Esophagus squamous epithelium (tissue), 5 donors: ENCODE measurements around the gene TIGD3. TPM values are rescaled to one million over a fixed set of nuclear protein-coding genes. Genes with fewer than 3 reads are reported as not detected.

Source experiments
- DNase-seq: peaks from one replicate; lab custom pipeline; 2025; lab: John Stamatoyannopoulos, UW
- H3K27ac ChIP-seq, 4 donors: fragments of 200-600 bp; sonication (generic); one replicate each; pipeline ENCODE4 v1.5.1; 2016 to 2019; ENCODE audit warnings: mild to moderate bottlenecking in 1 of 4
- H3K27me3 ChIP-seq, 4 donors: fragments of 200-600 bp; sonication (generic); 1 replicate in 3 of 4; 2 replicates in 1 of 4; pipeline versions ENCODE4 v1.5.1 to v1.6.0; 2017 to 2021; ENCODE audit warnings: antibody characterized with exemption in 1 of 4
- H3K36me3 ChIP-seq, 3 donors: fragments of 200-600 bp; sonication (generic); one replicate each; pipeline ENCODE4 v1.5.1; 2016 to 2019
- H3K4me1 ChIP-seq, 3 donors: fragments of 200-600 bp; sonication (generic); one replicate each; pipeline ENCODE4 v1.5.1; 2017 to 2019
- H3K4me3 ChIP-seq, 4 donors: fragments of 200-600 bp; sonication (generic); 1 replicate in 3 of 4; 2 replicates in 1 of 4; pipeline ENCODE4 v1.5.1; 2016 to 2019; ENCODE audit warnings: mild to moderate bottlenecking in 2 of 4, moderate library complexity in 1 of 4
- H3K9me3 ChIP-seq, 3 donors: fragments of 200-600 bp; sonication (generic); one replicate each; pipeline ENCODE4 v1.5.1; 2016 to 2019
- CTCF ChIP-seq, 6 experiments: fragments of 450-650 bp in 4 of 6; fragments of 200-600 bp in 2 of 6; sonication (generic) in 2 of 6; IDR thresholded peaks; one replicate each; pipeline ENCODE4 v1.5.1; 2016 to 2019; ENCODE audit warnings: antibody characterized with exemption in 6 of 6, mild to moderate bottlenecking in 4 of 6, moderate library complexity in 4 of 6
- POLR2A ChIP-seq, 4 donors: fragments of 450-650 bp; IDR thresholded peaks; one replicate each; pipeline ENCODE4 v1.6.1; 2017; ENCODE audit warnings: antibody characterized with exemption in 4 of 4, mild to moderate bottlenecking in 4 of 4, moderate library complexity in 3 of 4
- WGBS, 2 donors: methylation state at CpG; one replicate each; pipeline ENCODE4 v1.1.5; 2018; 5-methylcytosine and 5-hydroxymethylcytosine counted together
- intact Hi-C: fragments of 100-400 bp; cut with DNase I; formaldehyde crosslinking; loops from one replicate; pipeline ENCODE4 v1.15.0; 2022
- total RNA-seq, 4 donors: library from RNA; depleted of rRNA; stranded (reverse); fragments of >200 nt; gene quantifications; one replicate each; pipeline ENCODE4 v1.1.0, GENCODE V29; 2016
- donor health status: DM: yes; HTN: yes; CAD: no.

TIGD3 gene
- total RNA-seq, 4 donors from 2014 or later = 0.13 to 1.3 (median 0.56) TPM

- Histone ChIP-seq H3K4me3 (no peak overlapping the region), H3K36me3 (peaks cover 33 to 89% (median 33%) of the 10 kb centered on the region in 3 donors), H3K4me1 (peaks cover 39 to 43% (median 39%) of the 10 kb centered on the region in 3 donors), H3K27ac (no peak overlapping the region), H3K9me3 (no peaks in the 10 kb centered on the region), H3K27me3 (no peaks in the 10 kb centered on the region)
- TF ChIP-seq POLR2A (IDR thresholded peaks at IDR 0.05) = no peak
- TF ChIP-seq CTCF (IDR thresholded peaks at IDR 0.05) = no peak
- WGBS, 2 donors = 88 to 91% methylated on average over 4 of the region's 5 CpGs
- intact Hi-C loops = no loop called here
- no peak for DNase-seq
Observed at GRCh38 chr11:65392899-65393298, 38.3 kb downstream of the TIGD3 start.

GRCh38 chr11:65393513-65394079, 39.0 kb downstream of the TIGD3 start:
- Histone ChIP-seq H3K9me3 (no peaks in the 10 kb centered on the region), H3K4me3 (no peak overlapping the region), H3K36me3 (peaks cover 39 to 96% (median 40%) of the 10 kb centered on the region in 3 donors), H3K27ac (no peak overlapping the region), H3K27me3 (no peaks in the 10 kb centered on the region), H3K4me1 (peaks cover 32 to 36% (median 32%) of the 10 kb centered on the region in 3 donors)
- intact Hi-C loops = no loop called here
- DNase-seq = no peak
- 74 to 96% methylated on average over 4 to 6 of the region's 17 CpGs for WGBS, 2 donors
- TF ChIP-seq CTCF (IDR thresholded peaks at IDR 0.05) = no peak
- TF ChIP-seq POLR2A (IDR thresholded peaks at IDR 0.05) = no peak

- no peaks in the 10 kb centered on the region for H3K27me3 ChIP-seq
- H3K4me1 ChIP-seq = peaks cover 26 to 30% (median 27%) of the 10 kb centered on the region in 3 donors
- intact Hi-C loops = no loop called here
- no peak for DNase-seq
- no peak overlapping the region for H3K27ac ChIP-seq
- H3K4me3 ChIP-seq = no peak overlapping the region
- TF ChIP-seq POLR2A (IDR thresholded peaks at IDR 0.05) (no peak), CTCF (IDR thresholded peaks at IDR 0.05) (no peak)
- H3K36me3 ChIP-seq = peaks cover 41 to 98% (median 41%) of the 10 kb centered on the region in 3 donors
- 86 to 100% methylated on average over 1 to 5 of the region's 20 CpGs for WGBS, 2 donors
- H3K9me3 ChIP-seq = no peaks in the 10 kb centered on the region
Observed at GRCh38 chr11:65394125-65394536, 39.6 kb downstream of the TIGD3 start.

GRCh38 chr11:65395961-65396530, 41.5 kb downstream of the TIGD3 start:
- Histone ChIP-seq H3K4me1 (peaks cover 7 to 11% (median 9%) of the 10 kb centered on the region in 3 donors), H3K36me3 (peaks cover 57 to 98% (median 61%) of the 10 kb centered on the region in 3 donors), H3K4me3 (no peak overlapping the region), H3K27me3 (no peaks in the 10 kb centered on the region), H3K27ac (no peak overlapping the region), H3K9me3 (no peaks in the 10 kb centered on the region)
- intact Hi-C loops = no loop called here
- DNase-seq = no peak
- 70 to 96% methylated on average over 1 to 4 of the region's 15 CpGs for WGBS, 2 donors
- TF ChIP-seq CTCF (IDR thresholded peaks at IDR 0.05) (no peak), POLR2A (IDR thresholded peaks at IDR 0.05) (no peak)
